GM12878 (cell line): Measurements from ENCODE around the gene FGF12. TPM values are rescaled to one million over a fixed set of nuclear protein-coding genes. Genes with fewer than 3 reads are reported as not detected.

ENCODE experiments used
- ATAC-seq: fragments of 200-7000 bp; cut with Tn5 transposase; 3 replicates; pipeline ENCODE4 v1.9.1; 2020; ENCODE audit warnings: mild to moderate bottlenecking, moderate library complexity
- BruUV-seq: library from RNA; stranded (reverse); fragments of 400-500 nt; replicated peaks from 2 replicates; lab custom pipeline; 2021; lab: Mats Ljungman, UMichigan
- CTCF ChIA-PET: fragments of 300-600 bp; sonication (Branson Sonifier 250); formaldehyde crosslinking; extraction: SDS; loops from one replicate; lab custom pipeline; 2021; ENCODE audit warnings: inconsistent platforms; lab: Yijun Ruan, JAX
- POLR2A ChIA-PET: fragments of 350-600 bp; formaldehyde crosslinking; extraction: SDS; loops from one replicate; lab custom pipeline; 2021; ENCODE audit warnings: inconsistent platforms; lab: Charles Lee
- RAD21 ChIA-PET: fragments of 300-600 bp; sonication (Branson Sonifier 250); formaldehyde crosslinking; loops from one replicate; lab custom pipeline; 2023; ENCODE audit warnings: antibody characterized with exemption; ENCODE audit not compliant: unreplicated experiment; lab: Charles Lee
- SMC1A ChIA-PET: fragments of 300-600 bp; sonication (Branson Sonifier 250); formaldehyde crosslinking; loops from one replicate; lab custom pipeline; 2023; ENCODE audit not compliant: unreplicated experiment, uncharacterized antibody; lab: Charles Lee
- DNase-seq: peaks from one replicate; pipeline ENCODE4 v3.0.0-alpha.2; 2011; ENCODE audit warnings: low read depth, low spot score
- FAIRE-seq: peaks from 3 replicates; lab custom pipeline; 2011; peaks lifted over from hg19 to GRCh38; lab: Jason Lieb, UNC
- H2AFZ ChIP-seq: 2 replicates; pipeline ENCODE4 v1.6.0; 2011; ENCODE audit warnings: low read depth, low read length, control low read depth; ENCODE audit not compliant: control insufficient read depth
- H3K27ac ChIP-seq: 2 replicates; pipeline ENCODE4 v1.5.1; 2011; ENCODE audit warnings: control low read depth; ENCODE audit not compliant: control insufficient read depth, insufficient read depth
- H3K27me3 ChIP-seq, 2 experiments: replicated peaks in 1 of 2; 2 replicates each; pipeline versions ENCODE4 v1.6.0 to v1.6.1; 2011; ENCODE audit warnings: low read length in 1 of 2; ENCODE audit not compliant: control insufficient read depth in 2 of 2, insufficient read depth in 2 of 2
- H3K36me3 ChIP-seq, 2 experiments: 2 replicates each; pipeline ENCODE4 v1.5.1; 2011; ENCODE audit warnings: low read length in 1 of 2; ENCODE audit not compliant: control insufficient read depth in 2 of 2, insufficient read depth in 2 of 2
- H3K4me1 ChIP-seq: 2 replicates; pipeline ENCODE4 v1.6.1; 2011; ENCODE audit warnings: mild to moderate bottlenecking, low read length, moderate library complexity, mixed read lengths; ENCODE audit not compliant: control insufficient read depth, insufficient read depth
- H3K4me2 ChIP-seq: 2 replicates; pipeline ENCODE4 v1.6.0; 2011; ENCODE audit warnings: control low read depth; ENCODE audit not compliant: control insufficient read depth, insufficient read depth
- H3K4me3 ChIP-seq: fragments of 200-600 bp; sonication (generic); 2 replicates; pipeline ENCODE4 v1.5.1; 2016
- H3K79me2 ChIP-seq: 2 replicates; pipeline ENCODE4 v1.6.0; 2011; ENCODE audit warnings: low read length; ENCODE audit not compliant: control insufficient read depth, insufficient read depth
- H3K9ac ChIP-seq: 2 replicates; pipeline ENCODE4 v1.8.0; 2011; ENCODE audit warnings: low read length, control low read depth, mixed read lengths; ENCODE audit not compliant: control insufficient read depth, insufficient read depth
- H3K9me3 ChIP-seq: replicated peaks from 3 replicates; pipeline ENCODE4 v1.5.1; 2011; ENCODE audit warnings: mild to moderate bottlenecking, low read length; ENCODE audit not compliant: control insufficient read depth, insufficient read depth
- H4K20me1 ChIP-seq: 2 replicates; pipeline ENCODE4 v1.6.0; 2011; ENCODE audit not compliant: control insufficient read depth, insufficient read depth
- BCL11A ChIP-seq: IDR thresholded peaks from 2 replicates; pipeline ENCODE4 v1.6.1; 2011; ENCODE audit warnings: low read depth, low read length
- CBFB ChIP-seq: IDR thresholded peaks from 2 replicates; pipeline ENCODE4 v1.6.1; 2016; ENCODE audit warnings: antibody characterized with exemption, low read depth
- CREB1 ChIP-seq: IDR thresholded peaks from 2 replicates; pipeline ENCODE4 v1.6.1; 2012; ENCODE audit warnings: low read depth, mild to moderate bottlenecking, inconsistent platforms
- CREM ChIP-seq: IDR thresholded peaks from 2 replicates; pipeline ENCODE4 v1.6.1; 2014; ENCODE audit warnings: antibody characterized with exemption, low read depth
- EP300 ChIP-seq, 2 experiments: fragments of 150-350 bp in 1 of 2; IDR thresholded peaks; 2 replicates each; pipeline ENCODE4 v1.6.1; 2011 to 2012; ENCODE audit warnings: low read depth in 2 of 2, low read length in 2 of 2, borderline replicate concordance in 1 of 2, improper control_type of control experiment in 1 of 2, inconsistent platforms in 1 of 2; ENCODE audit not compliant: control insufficient read depth in 1 of 2
- ESRRA ChIP-seq: IDR thresholded peaks from 2 replicates; pipeline ENCODE4 v1.6.1; 2012; ENCODE audit warnings: mild to moderate bottlenecking, low read length, improper control_type of control experiment
- IRF3 ChIP-seq: fragments of 450-650 bp; IDR thresholded peaks from 2 replicates; pipeline ENCODE4 v1.6.1; 2014; ENCODE audit warnings: mild to moderate bottlenecking
- MTA2 ChIP-seq: fragments of 450-650 bp; IDR thresholded peaks from 2 replicates; pipeline ENCODE4 v1.6.1; 2016; ENCODE audit warnings: low read depth, mild to moderate bottlenecking, moderate library complexity
- NR2F1 ChIP-seq: fragments of 450-650 bp; conservative IDR thresholded peaks from 2 replicates; pipeline ENCODE4 v1.6.1; 2017; ENCODE audit warnings: mild to moderate bottlenecking
- POLR2A ChIP-seq: IDR thresholded peaks from 2 replicates; pipeline ENCODE4 v1.6.1; 2011; ENCODE audit warnings: low read depth, mild to moderate bottlenecking, low read length
- REST ChIP-seq: IDR thresholded peaks from 2 replicates; pipeline ENCODE4 v1.6.1; 2012; ENCODE audit warnings: mild to moderate bottlenecking, low read depth, low read length
- ZZZ3 ChIP-seq: IDR thresholded peaks from 2 replicates; pipeline ENCODE4 v1.6.1; 2011; ENCODE audit warnings: low read depth; ENCODE audit not compliant: control insufficient read depth, insufficient read length
- WGBS: methylation state at CpG from one replicate; pipeline ENCODE4 v1.1.6; 2016; ENCODE audit warnings: low lambda C conversion rate; ENCODE audit not compliant: insufficient replicate concordance, insufficient coverage; ENCODE audit errors: missing lambda C conversion rate; 5-methylcytosine and 5-hydroxymethylcytosine counted together
- in situ Hi-C: fragments of 300-500 bp; cut with MboI; formaldehyde crosslinking; loops from 9 replicates; pipeline ENCODE4 v1.14.3; 2018; ENCODE audit warnings: mixed read lengths
- intact Hi-C: fragments of 100-400 bp; cut with micrococcal nuclease; formaldehyde crosslinking; loops from one replicate; pipeline ENCODE4 v1.14.2; 2022; ENCODE audit not compliant: unreplicated experiment
- polyA plus RNA-seq, 11 experiments: library from polyadenylated mRNA; depleted of rRNA in 4 of 11; unstranded in 6 of 11; stranded (reverse) in 5 of 11; fragments of >200 nt; fragmentation: Nextera tagmentation in 4 of 11; fragmentation: Illumina TruSeq in 1 of 11; extraction: Ambion mirVana in 4 of 11; extraction: Trizol in 1 of 11; gene quantifications; 1 replicate in 1 of 11; 2 replicates in 10 of 11; pipeline versions ENCODE4 v1.2.1 to v1.2.3, GENCODE V29; 2011 to 2016; ENCODE audit warnings: inconsistent platforms in 2 of 11, missing spikeins in 2 of 11, low read depth in 1 of 11
- total RNA-seq, 4 experiments: library from RNA; depleted of rRNA in 3 of 4; stranded (reverse); fragments of >200 nt in 3 of 4; fragmentation: Illumina TruSeq in 1 of 4; extraction: Trizol in 1 of 4; gene quantifications; 2 replicates each; pipeline versions ENCODE4 v1.2.1 to v1.2.3, GENCODE V29; 2013 to 2021

The FGF12 gene
- total and polyA plus RNA-seq, 10 of the 15 experiments (the other 5 are each of a cell fraction or from before 2014, with no cell fraction given): 0.03 to 0.43 (median 0.13) TPM; not detected in 7

GRCh38 chr3:192284443-192285072, 442.8 kb downstream of the FGF12 start:
- FAIRE-seq: no peak
- Histone ChIP-seq H3K4me3 (no peak overlapping the region), H3K79me2 (no peaks in the 10 kb centered on the region), H4K20me1 (no peaks in the 10 kb centered on the region), H3K27ac (no peak overlapping the region), H3K36me3 (no peaks in the 10 kb centered on the region), H3K4me1 (no peaks in the 10 kb centered on the region), H3K4me2 (no peak overlapping the region), H3K27me3 (no peaks in the 10 kb centered on the region), H3K9me3 (no peaks in the 10 kb centered on the region), H3K9ac (no peak overlapping the region), H2AFZ (no peak overlapping the region)
- intact Hi-C loops: no loop called here
- no peak for ATAC-seq
- ChIA-PET CTCF (interaction anchor here (1.2 kb wide), 1 partner anchor 15 kb away, joined by 4 read pairs; no protein-coding TSS in a partner anchor), SMC1A (interaction anchor here (0.9 to 1.7 kb wide), 3 partner anchors 10 to 86 kb away, joined by 3 to 4 read pairs (median 3); no protein-coding TSS in a partner anchor), POLR2A (no interaction called here), RAD21 (no interaction called here)
- TF ChIP-seq BCL11A: no peak
- in situ Hi-C loops: no loop called here
- DNase-seq: no peak
- WGBS: 56% methylated on average over 2 of the region's 2 CpGs
- no TSS peak for BruUV-seq

- no peaks in the 10 kb centered on the region for H4K20me1 ChIP-seq
- no TSS peak for BruUV-seq
- intact Hi-C loops: no loop called here
- H3K9me3 ChIP-seq: no peaks in the 10 kb centered on the region
- 24% methylated on average over 6 of the region's 6 CpGs for WGBS
- SMC1A ChIA-PET: interaction anchor here (1.1 kb wide), 1 partner anchor 13 kb away, joined by 3 read pairs; no protein-coding TSS in a partner anchor
- ATAC-seq (no peak), FAIRE-seq (no peak), DNase-seq (no peak)
- POLR2A ChIA-PET: no interaction called here
- H3K4me2 ChIP-seq: no peak overlapping the region
- H2AFZ ChIP-seq: no peak overlapping the region
- no peaks in the 10 kb centered on the region for H3K36me3 ChIP-seq
- RAD21 ChIA-PET: no interaction called here
- in situ Hi-C loops: no loop called here
- no peak overlapping the region for H3K4me3 ChIP-seq
- H3K9ac ChIP-seq: no peak overlapping the region
- CTCF ChIA-PET: no interaction called here
- H3K27me3 ChIP-seq: no peaks in the 10 kb centered on the region
- no peaks in the 10 kb centered on the region for H3K4me1 ChIP-seq
- no peaks in the 10 kb centered on the region for H3K79me2 ChIP-seq
- H3K27ac ChIP-seq: no peak overlapping the region
- TF ChIP-seq EP300 (IDR thresholded peaks at IDR 0.05; ENCODE audit: borderline replicate concordance in 1 of 2, control insufficient read depth in 1 of 2, low read depth in 2 of 2, low read length in 2 of 2): no peak
- TF ChIP-seq MTA2: no peak
- no peak for TF ChIP-seq ZZZ3
- no peak for TF ChIP-seq REST
- no peak for TF ChIP-seq POLR2A
- TF ChIP-seq CREM: no peak
- TF ChIP-seq NR2F1: no peak
- TF ChIP-seq IRF3: no peak
- TF ChIP-seq CBFB: no peak
- TF ChIP-seq ESRRA: no peak
- no peak for TF ChIP-seq CREB1
Observed at GRCh38 chr3:192281207-192281880, 446.0 kb downstream of the FGF12 start.
